HG02571 (cell line): ENCODE results near the gene HMG20B.

Source experiments
- ATAC-seq: cut with Tn5 transposase; IDR thresholded peaks from one replicate; pipeline ENCODE4 v1.9.1; 2021; ENCODE audit warnings: mild to moderate bottlenecking, moderate library complexity; ENCODE audit not compliant: unreplicated experiment

HMG20B gene

GRCh38 chr19:3605770-3606169 lies 33.0 kb downstream of the HMG20B start:
- ATAC-seq = no peak

- ATAC-seq = no peak
These were observed 33.5 kb downstream of the HMG20B start for GRCh38 chr19:3606174-3606689.

DNA sequence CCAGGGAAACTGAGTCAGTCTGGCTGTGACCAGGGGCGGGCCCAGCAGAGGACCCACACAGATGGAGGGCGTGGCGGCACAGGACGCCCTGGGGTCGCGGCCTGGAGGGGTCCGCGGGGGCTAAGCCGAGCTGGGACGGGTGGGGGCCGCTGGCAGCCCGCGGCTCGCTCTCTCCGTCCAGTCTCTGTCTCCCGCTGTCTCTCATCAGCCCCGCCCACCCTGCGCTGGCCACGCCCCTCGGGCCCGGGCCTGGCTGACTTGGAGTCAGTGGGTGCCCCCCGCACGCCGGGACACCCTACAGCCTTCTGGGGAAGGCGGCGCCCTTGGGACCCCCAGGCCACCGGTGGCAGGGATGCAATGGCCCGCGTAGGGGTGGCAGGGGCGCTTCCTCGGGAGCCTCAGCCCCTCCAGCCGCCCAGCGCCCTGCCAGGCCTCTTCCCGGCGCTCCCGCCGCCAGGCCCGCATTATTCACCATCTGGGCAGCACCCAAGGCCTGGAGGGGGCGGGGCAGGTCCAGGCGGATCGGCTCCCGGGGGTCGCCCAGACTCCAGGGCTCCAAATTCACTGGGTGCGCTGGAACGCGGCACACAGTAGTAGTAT lies 34.0 kb downstream of the HMG20B start, which contains the start of gene TBXA2R:
TSS of gene TBXA2R (minus strand) at position 186 of the 600 bp plus-strand sequence. CDS start 6,241 bp downstream, outside the sequence.
- ATAC-seq = no peak

GRCh38 chr19:3607303-3608078 lies 34.7 kb downstream of the HMG20B start:
- no peak for ATAC-seq

- ATAC-seq = no peak
These were observed 35.4 kb downstream of the HMG20B start for GRCh38 chr19:3608079-3608641.

DNA sequence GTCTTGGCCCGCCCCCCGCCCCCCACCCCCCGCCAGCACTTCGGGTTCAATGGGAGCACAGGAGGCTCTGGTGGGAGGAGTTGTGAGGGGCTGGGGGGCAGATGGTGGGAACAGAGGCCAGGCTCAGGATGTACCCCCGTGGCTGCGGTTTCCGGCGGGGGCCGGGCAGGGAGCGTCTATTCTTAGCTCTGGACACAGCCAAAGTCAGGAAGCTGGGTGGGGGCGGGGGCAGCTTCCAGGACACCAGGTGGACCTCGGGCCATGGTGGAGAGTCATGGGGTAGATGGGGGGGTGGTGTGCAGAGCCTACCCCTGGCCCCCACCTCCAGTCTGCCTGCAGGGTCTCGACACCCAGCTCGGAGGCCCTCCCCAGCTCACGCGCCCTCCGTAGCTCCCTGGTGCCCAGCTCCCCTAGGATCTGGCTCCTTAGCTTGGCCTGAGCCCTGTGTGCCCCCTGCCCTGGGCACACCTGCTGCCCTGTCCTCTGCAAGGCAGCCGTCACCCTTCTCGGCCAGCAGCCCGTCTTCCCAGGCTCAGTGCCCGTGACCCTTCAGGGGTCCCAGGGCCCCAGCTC lies 36.1 kb downstream of the HMG20B start:
- no peak for ATAC-seq

GRCh38 chr19:3609779-3610719 lies 37.3 kb downstream of the HMG20B start:
- ATAC-seq = no peak

DNA sequence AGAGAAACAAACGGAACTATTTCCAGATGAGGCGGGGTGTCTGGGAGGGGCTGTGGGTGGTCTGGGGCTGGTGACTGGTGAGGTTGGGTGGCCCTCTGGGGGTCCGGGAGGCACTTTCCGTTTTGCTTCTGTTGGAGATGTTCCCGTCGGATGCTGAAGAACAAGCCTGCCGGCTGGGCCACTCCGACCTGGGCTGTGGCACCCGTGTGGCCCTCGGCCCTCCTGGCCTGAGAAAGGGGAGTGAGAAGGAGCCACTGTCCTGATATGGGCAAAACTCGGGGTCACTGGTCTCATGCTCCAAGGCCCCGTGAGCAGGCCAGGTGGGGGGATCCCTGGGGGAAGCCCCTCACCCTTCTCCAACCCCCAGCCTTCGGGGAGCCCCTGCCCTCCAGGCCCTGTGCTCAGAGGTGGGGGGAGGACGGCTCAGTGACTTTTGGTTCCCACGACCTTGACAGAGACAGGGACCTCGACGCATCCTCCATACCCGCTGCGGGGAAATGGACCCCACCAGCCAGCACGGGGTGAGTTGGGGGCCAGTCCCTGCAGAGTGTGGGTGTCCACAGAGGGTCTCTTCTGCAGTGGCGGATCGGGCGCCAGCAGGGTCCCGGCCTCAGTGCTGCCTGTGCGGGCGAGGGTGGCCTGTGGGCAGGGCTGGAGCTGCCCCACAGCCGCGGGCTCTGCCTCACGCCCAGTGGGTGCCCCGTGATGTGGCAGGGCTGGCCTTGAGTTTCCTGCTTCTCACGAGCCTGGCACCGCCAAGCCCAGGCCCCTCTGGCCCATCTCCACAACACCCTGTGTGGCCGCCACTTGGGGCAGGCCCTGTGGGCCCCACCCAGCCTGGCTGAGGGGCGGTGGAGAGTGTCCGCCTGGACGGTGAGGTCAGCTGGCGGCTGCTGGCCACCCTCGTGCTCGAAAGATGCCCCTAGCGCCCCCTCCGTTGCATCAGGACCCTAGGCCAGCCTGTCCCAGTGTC lies 38.3 kb downstream of the HMG20B start:
- ATAC-seq = no peak

- ATAC-seq = no peak
These were observed 39.1 kb downstream of the HMG20B start for GRCh38 chr19:3611841-3612240.

DNA sequence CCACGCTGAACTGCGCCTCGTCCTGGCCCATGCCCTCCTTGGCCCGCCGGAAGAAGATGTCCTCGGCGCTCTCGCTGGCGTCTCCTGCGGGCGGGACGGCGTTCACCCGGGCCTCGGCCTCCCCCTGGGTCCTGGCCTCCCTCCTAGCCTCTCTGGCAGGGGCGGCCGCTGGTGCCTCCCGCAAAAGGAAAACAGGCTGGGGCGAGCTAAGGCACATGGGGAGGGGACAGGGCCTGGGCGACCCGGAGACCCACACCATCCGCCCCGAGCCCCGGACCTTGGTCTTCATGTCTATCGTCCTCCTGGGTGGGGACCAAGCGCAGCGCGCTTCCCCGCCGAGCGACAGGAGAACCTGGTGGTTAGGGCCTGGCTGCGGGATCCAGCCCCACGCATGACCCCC lies 39.6 kb downstream of the HMG20B start:
- ATAC-seq = no peak

DNA sequence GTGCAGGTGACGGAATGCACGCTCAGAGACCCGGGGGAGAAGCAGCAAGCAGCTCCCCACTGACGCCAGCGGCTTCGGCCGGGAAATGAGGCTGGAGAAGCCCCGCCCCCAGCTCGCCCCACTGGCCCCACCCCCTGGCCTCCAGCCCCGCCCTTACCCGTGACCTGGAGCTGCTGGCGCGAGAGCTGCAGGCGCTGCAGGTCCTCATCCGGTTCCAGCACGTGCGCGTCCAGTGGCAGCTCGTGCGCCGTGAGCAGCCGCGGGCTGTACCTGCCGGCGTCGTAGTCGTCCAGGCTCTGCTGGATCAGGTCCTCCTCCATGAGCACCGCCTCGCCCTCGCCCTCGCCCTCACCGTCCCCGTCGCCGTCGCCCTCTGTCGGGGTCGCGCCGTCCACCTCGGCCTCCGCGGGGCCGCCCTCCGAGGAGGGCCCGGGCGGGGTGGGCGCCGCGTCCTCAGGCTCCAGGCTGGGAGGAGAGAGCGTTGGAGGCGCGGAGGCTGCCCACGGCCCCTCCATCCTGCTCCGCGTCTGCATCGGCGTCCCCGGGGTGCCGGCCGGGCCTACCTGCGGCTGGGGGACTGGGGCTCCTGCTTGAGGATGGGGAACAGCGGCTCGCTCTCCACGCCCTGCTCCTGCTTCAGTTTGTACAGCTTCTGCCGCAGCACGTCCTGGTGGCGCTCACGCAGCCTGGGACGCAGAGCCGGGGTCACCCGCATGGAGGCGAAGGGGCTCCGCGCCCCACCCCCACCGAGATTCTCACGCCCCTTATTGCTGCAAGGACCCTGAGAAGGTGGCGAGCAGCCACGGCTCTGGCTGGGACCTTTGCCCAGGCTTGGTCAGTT lies 40.4 kb downstream of the HMG20B start:
- no peak for ATAC-seq

DNA sequence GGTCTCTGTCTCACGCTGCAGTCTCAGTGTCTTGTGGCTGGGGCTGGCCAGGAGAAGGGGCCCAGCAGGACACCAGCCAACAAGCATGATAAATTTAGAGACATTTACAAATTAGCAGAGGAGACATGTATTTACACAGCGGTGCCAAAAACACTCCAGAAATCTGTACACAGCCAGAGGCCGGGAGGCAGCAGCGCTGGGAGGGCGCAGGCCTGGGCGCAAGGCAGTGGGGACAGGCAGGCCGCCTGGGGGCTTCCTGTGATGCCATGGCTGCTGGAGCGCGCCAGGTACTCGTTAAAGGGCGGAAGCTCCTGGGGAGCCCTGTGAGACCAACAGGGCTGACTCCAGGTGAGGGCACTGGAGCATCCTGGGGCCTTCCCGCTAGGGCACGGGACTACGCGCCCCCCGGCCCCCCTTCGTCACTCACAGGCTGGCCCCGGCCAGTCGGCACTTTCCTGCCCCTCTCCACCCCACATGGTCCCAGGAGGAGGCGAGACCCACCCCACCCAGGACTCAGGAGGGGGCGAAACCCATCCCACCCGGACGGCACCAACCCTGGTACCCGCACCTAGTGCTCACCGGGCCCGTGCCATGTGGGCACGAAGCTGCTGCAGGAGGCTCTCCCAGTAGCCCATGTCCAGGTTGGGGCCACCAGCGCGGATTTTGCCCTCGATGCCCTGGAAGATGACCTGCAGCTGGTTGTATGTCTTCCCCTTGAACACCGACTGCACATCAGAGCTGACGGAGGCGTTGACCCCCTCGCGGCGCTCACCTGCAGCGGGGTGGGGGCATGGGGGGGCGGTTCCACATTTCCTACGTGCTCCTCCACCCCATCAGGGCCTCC lies 41.3 kb downstream of the HMG20B start:
- ATAC-seq = no peak

DNA sequence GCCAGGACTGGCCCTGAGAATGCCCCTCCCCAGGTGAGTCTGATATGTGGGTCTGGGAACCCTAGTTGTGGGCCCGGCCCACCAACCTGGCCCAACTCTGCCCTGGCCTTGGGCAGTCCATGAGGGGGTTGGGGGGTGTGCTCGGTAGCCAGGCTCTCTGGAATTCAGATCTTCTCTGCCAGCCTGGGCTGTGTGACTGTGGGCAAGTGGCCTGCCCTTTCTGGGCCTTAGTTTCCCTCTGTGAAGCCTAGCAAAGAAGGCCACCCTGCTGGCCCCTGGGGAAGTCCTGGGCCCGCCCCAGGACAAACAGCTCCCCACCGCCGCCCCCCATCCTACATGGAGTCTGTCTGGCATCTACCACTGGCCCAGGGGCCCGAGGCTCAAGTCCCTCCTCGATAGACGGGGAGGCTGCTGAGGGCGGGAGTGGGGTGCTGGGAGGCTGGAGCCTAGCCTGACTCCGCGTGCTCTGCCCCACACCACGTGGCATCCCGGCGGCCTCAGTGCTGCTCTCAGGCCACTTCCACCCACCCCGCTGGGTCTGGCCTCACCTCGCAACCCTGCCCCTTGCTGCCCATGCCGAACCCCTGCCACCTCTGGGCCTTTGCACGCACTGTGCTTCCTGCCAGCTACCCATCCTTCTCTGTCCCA lies 42.2 kb downstream of the HMG20B start:
- ATAC-seq = no peak

GRCh38 chr19:3615524-3616135 lies 42.9 kb downstream of the HMG20B start:
- ATAC-seq = no peak

DNA sequence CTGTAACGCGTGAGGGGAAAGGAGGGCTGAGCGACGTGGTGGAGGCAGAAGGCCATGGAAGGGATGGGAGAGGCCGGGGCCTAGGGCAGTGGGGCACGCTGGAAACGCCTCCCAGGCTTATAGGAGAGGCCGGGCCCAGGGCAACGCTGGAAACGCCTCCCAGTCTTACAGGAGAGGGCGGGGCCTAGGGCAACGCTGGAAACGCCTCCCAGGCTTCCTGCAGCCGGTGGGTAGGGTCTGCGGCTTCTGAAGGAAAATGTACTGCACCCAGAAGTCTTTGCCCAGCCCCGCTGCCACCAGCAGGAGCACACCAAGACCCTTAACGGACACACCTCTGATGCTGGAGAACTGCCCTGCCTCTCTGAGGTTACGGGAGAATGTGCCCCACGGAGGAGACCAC lies 44.7 kb downstream of the HMG20B start:
- ATAC-seq = no peak

DNA sequence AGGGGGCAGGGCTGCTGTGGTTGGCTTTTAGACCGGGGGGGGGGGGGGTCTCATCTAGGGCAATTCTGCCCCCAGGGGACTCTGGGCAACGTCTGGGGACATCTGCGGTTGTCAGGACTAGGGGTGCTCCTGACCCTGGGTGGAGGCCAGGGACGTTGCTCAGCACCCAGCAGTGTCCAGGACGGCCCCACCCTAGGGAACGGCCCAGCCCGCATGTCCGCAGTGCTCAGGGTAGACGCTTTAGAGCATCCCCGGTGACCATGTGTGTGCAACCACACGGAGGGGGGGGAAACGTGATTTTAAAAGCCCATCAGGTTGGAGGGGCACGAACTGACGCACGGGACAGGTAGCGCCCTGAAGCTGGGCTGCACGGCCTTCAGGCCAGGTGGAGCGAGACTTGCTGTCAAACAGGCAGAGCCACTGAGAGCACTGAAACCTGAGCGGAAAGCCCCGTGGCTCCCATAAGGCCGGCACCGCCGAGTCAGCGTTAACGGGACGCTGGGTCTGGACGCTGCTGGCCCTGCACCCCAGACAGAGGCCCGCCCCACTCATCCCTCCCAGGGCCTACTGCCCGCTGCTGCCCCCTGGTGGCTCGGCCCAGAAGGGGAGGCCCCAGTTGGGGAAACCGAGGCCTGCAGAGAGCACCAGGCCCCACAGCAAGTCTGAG lies 45.5 kb downstream of the HMG20B start:
- no peak for ATAC-seq
